Panc1 (cell line): ENCODE results near the gene SCGB1C2.

Experiments used
- POLR2AphosphoS5 ChIP-seq: IDR thresholded peaks from 2 replicates; pipeline ENCODE4 v1.6.1; 2012; ENCODE audit warnings: mild to moderate bottlenecking, low read depth, low read length, moderate library complexity
- TCF7L2 ChIP-seq: IDR thresholded peaks from 2 replicates; pipeline ENCODE4 v1.6.1; 2011; ENCODE audit warnings: mild to moderate bottlenecking, low read depth, low read length, inconsistent platforms
- TF ChIP-seq, protein P1 (sequence below): fragments of 450-650 bp; IDR thresholded peaks from 2 replicates; pipeline ENCODE4 v1.5.1; 2017; ENCODE audit warnings: mild to moderate bottlenecking
- TF ChIP-seq, protein P2 (sequence below), 2 experiments: IDR thresholded peaks; 2 replicates each; pipeline ENCODE4 v1.6.1; 2011 to 2012; ENCODE audit warnings: low read depth in 2 of 2, control low read depth in 1 of 2, low read length in 1 of 2, mild to moderate bottlenecking in 1 of 2, moderate library complexity in 1 of 2; ENCODE audit not compliant: insufficient read depth in 1 of 2

DNA sequence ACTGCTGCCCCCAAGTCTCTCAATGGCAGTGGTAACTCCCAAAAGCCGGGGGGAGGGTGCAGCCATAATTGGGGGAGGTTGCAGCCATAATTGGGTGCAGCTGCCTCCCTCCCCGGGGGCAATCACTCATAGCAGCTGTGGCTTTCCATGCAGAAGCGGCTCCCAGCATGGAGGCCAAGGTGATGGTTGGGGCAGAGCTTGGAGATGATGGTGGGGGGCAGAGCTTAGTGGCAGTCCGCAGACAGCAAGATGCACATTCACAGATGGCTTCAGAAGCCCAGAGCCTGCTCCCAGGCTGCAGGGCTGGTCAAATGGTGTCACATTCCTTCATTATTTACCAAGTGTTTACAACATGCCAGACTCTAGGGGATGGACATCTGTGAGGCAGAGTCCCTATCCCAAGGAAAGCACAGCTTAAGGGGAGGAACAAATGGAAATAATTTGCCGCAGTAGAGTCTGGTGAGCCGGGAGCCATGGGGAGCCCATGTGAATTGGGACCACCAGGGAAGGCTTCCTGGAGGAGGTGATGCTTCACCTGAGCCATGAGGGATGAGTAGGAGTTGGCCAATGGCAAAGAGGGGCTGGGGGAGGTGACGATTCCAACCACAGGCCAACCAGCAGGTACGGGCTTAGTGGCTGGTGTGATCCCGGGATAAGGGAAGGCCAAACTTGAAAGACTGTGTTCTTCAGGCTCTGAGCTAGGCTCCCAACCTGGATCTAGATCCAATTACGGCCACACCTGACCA, 36.0 kb downstream of the SCGB1C2 start:
- TF ChIP-seq, protein P1, sequence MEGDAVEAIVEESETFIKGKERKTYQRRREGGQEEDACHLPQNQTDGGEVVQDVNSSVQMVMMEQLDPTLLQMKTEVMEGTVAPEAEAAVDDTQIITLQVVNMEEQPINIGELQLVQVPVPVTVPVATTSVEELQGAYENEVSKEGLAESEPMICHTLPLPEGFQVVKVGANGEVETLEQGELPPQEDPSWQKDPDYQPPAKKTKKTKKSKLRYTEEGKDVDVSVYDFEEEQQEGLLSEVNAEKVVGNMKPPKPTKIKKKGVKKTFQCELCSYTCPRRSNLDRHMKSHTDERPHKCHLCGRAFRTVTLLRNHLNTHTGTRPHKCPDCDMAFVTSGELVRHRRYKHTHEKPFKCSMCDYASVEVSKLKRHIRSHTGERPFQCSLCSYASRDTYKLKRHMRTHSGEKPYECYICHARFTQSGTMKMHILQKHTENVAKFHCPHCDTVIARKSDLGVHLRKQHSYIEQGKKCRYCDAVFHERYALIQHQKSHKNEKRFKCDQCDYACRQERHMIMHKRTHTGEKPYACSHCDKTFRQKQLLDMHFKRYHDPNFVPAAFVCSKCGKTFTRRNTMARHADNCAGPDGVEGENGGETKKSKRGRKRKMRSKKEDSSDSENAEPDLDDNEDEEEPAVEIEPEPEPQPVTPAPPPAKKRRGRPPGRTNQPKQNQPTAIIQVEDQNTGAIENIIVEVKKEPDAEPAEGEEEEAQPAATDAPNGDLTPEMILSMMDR = no peak
- TF ChIP-seq POLR2AphosphoS5 (no peak), TCF7L2 (no peak)
- TF ChIP-seq, protein P2, sequence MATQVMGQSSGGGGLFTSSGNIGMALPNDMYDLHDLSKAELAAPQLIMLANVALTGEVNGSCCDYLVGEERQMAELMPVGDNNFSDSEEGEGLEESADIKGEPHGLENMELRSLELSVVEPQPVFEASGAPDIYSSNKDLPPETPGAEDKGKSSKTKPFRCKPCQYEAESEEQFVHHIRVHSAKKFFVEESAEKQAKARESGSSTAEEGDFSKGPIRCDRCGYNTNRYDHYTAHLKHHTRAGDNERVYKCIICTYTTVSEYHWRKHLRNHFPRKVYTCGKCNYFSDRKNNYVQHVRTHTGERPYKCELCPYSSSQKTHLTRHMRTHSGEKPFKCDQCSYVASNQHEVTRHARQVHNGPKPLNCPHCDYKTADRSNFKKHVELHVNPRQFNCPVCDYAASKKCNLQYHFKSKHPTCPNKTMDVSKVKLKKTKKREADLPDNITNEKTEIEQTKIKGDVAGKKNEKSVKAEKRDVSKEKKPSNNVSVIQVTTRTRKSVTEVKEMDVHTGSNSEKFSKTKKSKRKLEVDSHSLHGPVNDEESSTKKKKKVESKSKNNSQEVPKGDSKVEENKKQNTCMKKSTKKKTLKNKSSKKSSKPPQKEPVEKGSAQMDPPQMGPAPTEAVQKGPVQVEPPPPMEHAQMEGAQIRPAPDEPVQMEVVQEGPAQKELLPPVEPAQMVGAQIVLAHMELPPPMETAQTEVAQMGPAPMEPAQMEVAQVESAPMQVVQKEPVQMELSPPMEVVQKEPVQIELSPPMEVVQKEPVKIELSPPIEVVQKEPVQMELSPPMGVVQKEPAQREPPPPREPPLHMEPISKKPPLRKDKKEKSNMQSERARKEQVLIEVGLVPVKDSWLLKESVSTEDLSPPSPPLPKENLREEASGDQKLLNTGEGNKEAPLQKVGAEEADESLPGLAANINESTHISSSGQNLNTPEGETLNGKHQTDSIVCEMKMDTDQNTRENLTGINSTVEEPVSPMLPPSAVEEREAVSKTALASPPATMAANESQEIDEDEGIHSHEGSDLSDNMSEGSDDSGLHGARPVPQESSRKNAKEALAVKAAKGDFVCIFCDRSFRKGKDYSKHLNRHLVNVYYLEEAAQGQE (IDR thresholded peaks at IDR 0.05; ENCODE audit: insufficient read depth in 1 of 2, low read depth in 2 of 2, low read length in 1 of 2) = no peak
